Skeletal muscle cell (primary cell): ENCODE data around the gene KLHL26.

Source experiments
- DNase-seq: peaks from one replicate; pipeline ENCODE4 v3.0.0-alpha.2; 2010; ENCODE audit warnings: low read depth
- H3K4me3 ChIP-seq: 2 replicates; pipeline ENCODE4 v1.5.1; 2011; ENCODE audit warnings: low read depth, mild to moderate bottlenecking, control low read depth, low read length, moderate library complexity

The KLHL26 gene

DNA sequence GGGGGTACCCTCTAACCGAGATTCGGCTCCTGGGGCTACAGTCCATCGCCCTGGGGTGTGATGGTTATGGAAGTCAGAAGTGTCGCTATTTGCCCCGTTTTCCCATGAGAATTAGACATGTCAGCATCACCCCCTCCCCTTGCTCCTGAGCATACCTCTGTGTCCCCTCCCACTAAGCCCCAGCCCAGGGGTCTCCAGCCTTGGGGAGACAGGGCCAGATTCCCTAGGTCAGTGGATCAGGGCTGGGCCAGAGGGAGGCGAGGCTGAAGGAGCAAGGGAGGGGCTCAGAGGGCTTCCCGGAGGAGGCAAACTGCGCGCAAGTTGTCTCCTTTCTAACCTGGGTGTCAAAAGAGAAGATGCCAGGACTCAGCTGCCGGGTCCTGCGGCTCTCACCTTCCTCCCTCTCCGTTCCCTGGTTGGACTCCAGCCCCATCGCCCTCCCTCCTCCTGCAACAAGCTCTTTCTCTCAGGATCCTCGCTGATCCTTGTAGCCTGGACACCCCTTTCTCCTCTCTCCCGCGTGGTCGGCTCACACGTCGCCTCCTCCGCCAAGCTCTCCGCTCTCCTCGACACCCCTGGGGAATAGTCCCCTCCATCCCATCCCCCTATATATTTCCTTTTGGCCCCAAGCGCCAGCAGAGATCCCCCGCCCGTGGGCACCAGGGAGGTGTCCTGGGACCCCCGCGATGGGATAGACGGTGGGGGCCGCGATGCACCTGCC lies 24.6 kb upstream of the KLHL26 start:
- DNase-seq: no peak
- H3K4me3 ChIP-seq: peak overlapping the region; percentile 45

DNA sequence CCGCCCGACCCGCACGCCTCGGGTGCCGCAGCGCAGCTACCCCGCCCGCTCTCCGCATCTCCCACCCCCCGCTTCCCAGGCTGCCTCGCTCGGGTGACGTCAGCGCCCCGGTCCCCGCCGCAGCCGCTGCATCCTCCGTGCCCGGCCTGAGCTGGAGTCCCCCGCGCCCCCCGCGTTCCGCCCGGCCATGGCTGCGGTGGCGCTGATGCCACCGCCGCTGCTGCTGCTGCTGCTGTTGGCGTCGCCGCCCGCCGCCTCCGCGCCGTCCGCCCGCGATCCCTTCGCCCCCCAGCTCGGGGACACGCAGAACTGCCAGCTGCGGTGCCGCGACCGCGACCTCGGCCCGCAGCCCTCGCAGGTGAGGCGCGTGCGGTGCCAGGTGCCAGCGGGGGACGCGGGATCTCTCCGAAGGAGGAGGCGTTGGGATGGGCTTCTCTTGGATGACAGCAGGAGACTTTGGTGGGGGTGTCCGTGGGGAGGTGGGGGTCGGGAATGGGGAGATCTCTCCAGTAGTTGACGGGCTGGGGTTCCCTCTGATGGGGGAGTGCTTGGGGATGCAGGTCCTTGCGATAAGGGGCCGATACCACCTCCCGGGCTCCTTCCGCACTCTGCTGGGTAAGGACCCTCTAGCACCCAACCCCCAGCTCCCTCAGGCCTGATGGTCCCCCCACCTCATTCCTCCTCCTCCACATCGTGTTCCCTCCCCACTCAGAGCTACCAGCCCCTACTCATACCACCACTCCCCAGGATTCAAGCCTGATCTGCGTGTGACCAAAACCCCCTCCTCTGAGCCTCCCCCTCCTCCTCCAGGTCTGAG lies 23.8 kb upstream of the KLHL26 start, which contains the start of gene TMEM59L:
Gene TMEM59L, plus strand, starts transcription at position 99 of the 817 bp plus-strand sequence. Its CDS starts 89 bp downstream, at position 188.
- H3K4me3 ChIP-seq: peak within 1 kb of the TSS; percentile 45
- no peak for DNase-seq

DNA sequence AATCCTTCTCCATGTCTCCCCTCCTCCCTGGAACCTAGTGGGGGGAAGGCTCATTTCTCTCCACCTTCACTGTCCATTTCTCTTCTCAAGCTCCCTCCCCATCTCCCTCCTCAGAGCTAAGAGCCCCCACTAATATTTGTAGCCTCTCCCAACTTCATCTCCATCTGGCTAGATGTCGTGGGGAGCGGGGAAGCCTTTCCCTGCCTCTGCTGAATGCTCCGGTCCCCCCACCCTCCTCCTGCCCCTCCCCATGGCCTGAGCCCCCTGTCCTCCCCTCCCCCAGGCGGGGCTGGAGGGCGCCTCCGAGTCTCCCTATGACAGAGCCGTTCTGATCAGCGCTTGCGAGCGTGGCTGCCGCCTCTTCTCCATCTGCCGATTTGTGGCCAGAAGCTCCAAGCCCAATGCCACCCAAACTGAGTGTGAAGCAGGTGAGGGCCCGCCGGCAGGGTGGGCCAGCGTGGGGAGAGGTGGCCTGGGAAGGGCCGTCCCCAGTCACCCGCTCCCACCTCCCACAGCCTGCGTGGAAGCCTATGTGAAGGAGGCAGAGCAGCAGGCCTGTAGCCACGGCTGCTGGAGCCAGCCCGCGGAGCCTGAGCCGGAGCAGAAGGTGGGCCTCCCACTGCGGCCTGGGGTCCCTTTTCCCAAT lies 23.1 kb upstream of the KLHL26 start:
- H3K4me3 ChIP-seq: no peak overlapping the region
- no peak for DNase-seq

DNA sequence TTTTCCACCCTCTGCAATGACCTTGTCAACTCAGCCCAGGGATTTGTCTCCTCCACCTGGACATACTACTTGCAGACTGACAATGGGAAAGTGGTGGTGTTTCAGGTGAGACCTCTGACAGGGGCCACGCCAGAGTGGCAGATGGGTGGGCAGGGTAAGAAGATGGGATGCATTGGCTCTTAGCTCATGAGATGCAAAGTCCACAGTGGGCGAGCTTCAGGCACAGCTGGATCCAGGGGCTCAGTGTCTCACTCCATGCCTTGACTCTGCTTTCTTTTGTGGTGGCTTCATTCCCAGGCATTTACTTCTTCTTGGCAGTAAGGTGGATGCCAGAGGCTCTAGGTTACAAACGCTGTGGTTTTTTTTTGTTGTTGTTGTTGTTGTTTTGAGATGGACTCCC lies 20.8 kb upstream of the KLHL26 start:
- no peak overlapping the region for H3K4me3 ChIP-seq
- DNase-seq: no peak

DNA sequence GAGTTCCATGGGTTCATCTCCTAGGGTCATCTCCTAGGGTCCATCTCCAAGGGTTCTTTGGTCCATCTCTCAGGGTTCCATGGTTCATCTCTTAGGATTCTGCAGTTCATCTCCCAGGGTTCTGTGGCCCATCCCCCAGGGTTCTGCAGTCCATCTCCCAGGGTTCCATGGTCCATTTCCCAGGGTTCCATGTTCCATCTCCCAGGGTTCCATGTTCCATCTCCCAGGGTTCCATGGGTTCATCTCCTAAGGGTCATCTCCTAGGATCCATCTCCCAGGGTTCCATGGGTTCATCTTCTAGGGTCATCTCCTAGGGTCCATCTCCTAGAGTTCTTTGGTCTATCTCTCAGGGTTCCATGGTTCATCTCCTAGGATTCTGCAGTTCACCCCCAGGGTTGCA lies 19.3 kb upstream of the KLHL26 start:
- no peak for DNase-seq
- H3K4me3 ChIP-seq: no peak overlapping the region

DNA sequence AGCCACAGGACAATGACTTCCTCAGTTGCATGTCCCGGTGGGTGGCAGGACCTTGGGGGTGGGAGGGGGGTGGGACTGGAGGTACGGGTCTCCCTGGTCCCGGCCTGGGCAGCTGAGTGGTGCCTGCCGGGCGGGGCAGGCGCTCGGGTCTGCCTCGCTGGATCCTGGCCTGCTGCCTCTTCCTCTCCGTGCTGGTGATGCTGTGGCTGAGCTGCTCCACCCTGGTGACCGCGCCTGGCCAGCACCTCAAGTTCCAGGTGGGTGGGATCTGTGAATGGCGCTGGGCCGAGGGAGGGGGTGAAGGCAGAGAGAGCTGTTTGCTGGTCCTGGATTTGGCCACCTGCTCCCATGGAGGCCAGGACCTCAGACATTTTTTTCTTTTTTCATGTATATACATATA lies 18.6 kb upstream of the KLHL26 start:
- DNase-seq: no peak
- H3K4me3 ChIP-seq: no peak overlapping the region

DNA sequence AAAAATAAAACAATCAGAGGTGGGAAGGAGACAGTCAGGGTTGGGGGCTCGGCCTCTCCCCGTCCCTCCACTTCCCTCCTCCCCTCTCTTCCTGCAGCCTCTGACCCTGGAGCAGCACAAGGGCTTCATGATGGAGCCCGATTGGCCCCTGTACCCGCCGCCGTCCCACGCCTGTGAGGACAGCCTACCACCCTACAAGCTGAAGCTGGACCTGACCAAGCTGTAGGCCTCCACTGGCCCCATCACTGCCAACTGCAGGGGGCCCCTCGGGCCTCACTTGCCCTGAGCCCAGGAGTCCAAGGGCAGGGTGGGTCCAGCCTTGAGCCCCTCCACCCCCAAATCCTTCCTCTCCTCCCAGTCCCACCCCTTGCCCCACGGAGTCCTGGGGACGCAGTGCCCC lies 16.5 kb upstream of the KLHL26 start:
- H3K4me3 ChIP-seq: no peak overlapping the region
- no peak for DNase-seq

DNA sequence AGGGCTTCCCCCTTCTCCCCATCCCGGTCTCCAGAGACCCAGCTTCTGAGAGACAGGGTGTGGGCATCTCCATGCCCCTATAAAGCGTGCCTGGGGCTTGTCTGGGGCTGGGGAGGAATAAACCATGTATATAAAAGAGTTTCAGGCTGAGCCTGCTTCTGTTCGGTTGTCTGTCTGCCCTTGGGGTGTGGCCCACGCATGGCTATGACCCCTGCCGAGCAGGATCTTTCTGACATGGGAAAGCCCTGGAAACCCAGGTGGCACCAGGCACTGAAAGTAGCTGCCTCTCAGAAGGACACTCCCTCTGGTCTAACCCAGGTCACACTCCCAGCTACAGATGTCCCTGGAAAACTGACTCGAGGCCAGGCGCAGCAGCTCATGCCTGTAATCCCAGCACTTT lies 15.9 kb upstream of the KLHL26 start:
- H3K4me3 ChIP-seq: no peak overlapping the region

DNA sequence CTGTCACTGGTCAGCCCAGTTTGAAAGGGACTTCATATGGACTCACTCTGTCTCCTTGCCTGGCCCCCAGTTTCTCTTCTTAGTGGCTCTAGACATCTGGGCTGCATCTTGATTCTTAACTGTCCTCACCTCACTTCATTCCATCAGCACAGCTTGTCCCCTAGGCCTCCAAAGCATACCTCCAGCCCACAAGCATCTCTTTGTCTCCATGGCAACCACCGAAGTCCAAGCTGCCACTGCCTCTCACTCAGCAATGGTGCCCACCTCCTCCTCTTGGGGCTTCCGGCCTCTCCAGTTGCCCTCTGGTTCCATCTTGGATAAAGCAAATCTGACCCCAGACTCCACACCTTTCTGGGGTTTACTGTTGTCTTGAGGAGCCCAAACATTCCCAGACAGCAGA lies 9.9 kb upstream of the KLHL26 start:
- no peak for DNase-seq
- H3K4me3 ChIP-seq: no peak overlapping the region

More for the DNA sequence above, 15.9 kb upstream of the KLHL26 start:
- DNase-seq: no peak

DNA sequence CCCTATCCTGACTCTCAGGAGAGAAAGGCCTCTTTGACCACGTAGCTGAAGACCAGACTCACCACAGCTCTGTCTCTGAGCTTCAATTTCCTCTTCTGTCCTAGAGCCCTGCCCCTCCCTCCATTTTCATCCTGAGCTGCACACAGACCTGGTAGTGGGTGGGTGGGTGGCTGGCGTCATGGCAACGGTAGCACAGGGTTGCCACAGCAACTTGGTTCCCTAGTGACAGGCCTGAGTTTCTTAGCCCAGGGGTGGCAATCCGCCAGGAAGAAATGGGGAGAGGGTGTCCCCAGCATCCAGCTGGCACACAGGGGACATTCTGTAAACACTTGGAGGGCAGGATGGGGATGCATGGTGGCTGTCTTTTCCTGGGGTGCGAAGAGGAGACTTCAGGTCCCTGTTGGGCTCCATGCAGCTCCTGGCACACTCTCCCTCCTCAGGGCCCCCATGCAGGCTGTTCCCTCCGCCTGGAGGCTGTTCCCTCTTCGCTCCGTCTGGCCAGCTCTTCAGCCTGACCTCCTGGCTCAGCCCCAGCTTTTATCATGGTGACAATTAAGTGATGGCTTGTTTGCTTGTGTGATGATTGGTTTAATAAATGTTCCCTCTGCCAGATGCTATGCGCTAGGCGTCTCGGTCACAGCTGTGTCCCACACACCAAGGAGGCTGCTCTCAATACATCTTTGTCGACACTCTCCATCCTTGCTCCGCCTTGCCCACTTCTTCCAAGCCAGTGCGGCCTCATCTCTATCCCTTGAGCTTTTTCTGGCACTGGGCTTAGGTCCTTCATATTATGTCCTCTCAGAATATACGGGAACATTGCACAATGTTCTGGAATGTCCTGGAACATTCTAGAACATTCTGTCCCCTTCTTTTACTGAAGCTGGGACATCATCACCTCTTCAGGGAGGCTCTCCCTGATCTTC lies 7.4 kb upstream of the KLHL26 start:
- H3K4me3 ChIP-seq: no peak overlapping the region
- DNase-seq: peak; percentile 47

DNA sequence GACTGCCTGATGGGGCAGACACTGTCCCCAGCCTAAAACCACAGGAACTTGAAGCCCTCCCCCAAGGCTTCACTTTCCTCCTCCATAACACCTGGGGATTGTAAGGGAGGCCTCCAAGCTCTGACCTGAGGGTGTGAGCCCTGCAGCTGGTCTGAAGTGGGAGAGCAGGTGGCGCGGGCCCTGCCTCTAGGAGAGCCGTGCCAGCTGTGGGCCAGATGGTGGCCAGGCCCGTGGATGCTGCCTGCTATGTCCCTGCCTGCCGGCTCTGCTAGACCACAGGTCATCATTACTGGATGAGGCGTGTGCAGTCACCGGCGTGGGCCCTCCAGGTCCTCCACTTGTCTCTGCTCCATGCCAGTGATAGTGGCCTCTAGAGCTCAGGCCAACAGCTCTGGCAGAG lies 3.5 kb upstream of the KLHL26 start:
- no peak overlapping the region for H3K4me3 ChIP-seq

DNA sequence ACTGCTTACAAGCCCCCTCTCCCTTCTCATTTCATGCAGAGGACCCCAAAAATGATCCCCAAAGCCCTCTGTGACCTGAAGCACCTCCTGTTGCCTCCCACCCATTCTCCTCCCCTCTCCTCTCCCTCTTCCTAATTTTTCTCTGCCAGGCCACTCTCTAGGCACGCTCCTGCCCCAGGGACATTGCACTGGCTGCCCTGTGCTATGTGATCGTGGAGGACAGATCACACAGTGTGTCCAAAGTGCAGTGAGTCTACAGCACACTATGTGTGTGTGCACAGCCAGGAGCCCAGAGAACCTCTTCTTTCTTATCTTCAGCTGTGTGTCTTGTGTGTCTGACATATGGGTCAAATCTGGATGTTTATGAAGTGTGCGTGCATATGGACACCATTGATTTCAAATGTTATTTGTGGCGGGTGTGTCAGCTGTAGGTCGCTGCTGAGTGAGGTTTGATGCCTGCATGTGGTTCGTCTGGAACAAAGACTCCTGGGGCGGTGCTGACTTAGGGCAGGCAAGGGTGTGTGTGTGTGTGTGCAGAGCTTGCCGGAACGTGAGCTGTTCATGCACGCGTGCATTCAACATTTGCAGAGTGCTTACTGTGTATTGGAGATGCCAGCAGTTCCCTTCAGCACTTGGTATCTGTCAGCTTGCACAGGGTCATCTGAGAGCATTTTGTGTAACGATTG lies 2.1 kb upstream of the KLHL26 start:
- DNase-seq: no peak
- H3K4me3 ChIP-seq: no peak overlapping the region

More for the DNA sequence above, 3.5 kb upstream of the KLHL26 start:
- DNase-seq: no peak

DNA sequence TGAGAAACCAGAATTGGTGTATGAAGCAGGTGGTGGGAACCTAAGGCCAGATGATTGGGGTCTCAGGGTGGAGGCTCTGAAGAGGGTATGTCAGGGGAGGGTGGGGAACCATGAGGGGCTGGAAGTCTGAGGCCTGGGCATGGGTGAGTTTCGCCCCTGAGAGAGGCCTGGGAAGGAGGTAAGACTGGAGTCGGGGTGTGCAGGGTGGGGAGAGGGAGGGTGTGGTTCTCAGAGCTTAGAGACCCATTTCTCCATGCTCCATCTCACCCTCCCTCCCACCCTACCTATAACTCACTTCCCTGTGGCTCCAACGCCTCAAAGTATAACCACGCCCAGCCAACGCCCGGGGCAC lies 1.0 kb upstream of the KLHL26 start:
- DNase-seq: no peak
- H3K4me3 ChIP-seq: peak overlapping the region; percentile 72

DNA sequence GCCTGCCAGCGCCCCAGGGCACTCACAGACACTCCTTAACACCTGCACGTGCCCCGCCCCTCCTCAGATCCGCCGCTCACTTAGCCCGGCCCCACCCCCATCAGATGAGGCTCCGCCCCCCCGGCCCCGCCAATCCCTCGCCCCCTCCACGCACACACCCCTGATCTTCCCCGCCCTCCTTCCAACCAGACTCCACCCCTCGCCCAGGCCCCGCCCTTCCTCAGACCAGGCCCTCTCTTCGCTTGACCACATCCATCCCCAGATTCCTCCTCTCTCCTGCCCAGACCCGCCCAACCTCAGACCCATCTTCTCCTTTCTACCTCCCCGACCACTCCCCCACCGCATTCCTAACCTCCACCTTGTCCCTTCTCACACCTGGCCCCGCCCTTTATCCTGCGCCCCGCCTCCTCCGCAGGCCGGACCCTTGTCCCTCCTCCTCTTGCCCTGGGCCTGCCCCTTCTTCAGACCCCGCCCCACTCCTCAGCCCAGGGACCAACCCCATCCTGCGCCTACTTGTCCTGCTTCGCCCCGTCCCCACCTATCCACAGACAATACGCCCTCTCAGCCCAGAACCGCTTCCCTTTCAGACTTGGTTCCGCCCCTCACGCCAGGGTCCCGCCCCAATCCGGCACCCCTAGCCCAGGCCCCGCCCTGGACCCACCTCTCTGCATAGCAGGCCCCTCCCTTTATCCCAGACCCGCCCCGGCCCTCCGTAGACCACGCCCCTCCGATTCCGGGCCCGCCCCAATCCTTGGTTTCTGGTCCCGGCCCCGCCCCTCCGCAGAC lies 452 bp upstream of the KLHL26 start:
- H3K4me3 ChIP-seq: peak overlapping the region; percentile 72

DNA sequence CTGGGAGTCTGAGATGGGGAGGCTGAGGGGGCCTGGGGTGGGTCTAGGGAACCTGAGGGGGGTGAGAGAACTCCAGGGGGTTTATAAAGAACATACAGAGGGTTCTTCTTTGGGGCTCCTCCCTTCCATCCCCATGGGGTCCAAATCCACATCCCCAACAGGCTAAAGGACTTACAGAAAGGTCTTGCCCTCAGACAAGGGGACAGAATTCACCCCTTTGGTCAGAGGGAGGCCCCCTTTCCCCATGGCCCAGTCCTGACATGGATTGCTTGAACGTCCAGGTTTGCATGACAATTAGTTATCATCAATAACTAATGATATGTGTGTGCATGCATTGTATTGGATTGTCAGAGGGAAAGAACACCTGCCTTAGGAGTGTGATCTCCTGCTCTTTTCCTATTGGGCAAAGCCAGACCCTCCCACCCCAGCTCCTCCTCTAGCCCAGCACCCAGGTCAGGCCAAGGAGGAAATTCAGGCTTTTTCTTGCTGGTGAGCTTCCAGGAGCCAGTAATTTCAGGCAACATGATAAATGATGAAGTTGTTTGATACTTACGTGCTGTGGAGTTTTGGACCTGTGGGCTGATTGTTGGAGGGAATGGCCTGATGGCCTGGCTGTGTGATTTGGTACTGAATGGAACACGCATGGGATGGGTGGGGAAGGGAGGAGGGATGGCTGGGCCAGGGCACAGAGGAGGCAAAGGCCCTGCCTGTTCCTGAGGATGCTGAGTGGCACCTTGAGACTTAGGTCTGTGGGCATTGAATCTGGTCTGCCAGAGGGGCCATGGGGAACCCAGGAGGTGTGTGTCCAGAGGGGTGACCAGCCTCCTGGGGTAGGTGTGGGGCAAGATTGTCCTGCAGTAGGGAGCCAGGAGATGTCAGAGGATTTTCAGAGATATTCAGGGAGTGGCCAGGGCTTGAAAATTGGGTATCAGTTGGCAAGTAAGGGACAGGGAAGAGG lies 1.1 kb downstream of the KLHL26 start:
- no peak for DNase-seq
- peak overlapping the region; percentile 72 for H3K4me3 ChIP-seq

More for the DNA sequence above, 452 bp upstream of the KLHL26 start:
- peak; percentile 77 for DNase-seq

DNA sequence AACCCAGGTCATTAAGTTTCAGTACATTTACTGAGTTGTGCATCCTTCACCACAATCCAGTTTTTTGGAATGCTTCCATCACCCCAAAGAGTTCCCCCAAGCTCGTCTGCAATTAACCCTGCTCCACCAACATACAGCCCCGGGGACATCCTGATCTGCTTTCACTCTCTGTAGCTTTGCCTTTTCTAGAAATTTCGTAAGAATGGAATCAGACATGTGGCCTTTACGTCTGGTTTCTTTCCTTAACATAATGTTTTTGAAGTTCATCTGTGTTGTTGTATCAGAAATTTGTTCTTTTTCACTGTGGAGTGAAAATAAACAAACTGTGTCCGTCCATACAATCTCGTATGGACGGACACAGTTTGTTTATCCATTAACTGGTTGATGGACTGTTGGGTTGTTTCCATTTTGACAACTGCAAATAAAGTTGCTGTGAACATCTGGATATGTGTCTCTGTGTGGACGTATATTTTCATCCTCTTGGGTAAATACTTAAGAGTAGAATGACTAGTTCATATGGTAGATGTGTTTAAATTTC lies 2.9 kb downstream of the KLHL26 start:
- H3K4me3 ChIP-seq: no peak overlapping the region
- no peak for DNase-seq
